HEK293 (cell line): ENCODE data around the gene ADAMTS2.

Experiments used
- BCL11B ChIP-seq: fragments of 450-650 bp; formaldehyde crosslinking; IDR thresholded peaks from 2 replicates; pipeline ENCODE4 v1.5.1; 2016; ENCODE audit warnings: low read depth, missing biosample characterization, missing genetic modification characterization
- HOXC10 ChIP-seq: sonication (generic); formaldehyde crosslinking; IDR thresholded peaks from 2 replicates; pipeline ENCODE4 v1.8.1; 2023; ENCODE audit warnings: mild to moderate bottlenecking, missing genetic modification reagents
- IKZF3 ChIP-seq: fragments of 450-650 bp; IDR thresholded peaks from 2 replicates; pipeline ENCODE4 v1.5.0; 2018; ENCODE audit warnings: missing biosample characterization, mild to moderate bottlenecking, missing genetic modification characterization, moderate library complexity
- SP2 ChIP-seq: fragments of 450-650 bp; formaldehyde crosslinking; IDR thresholded peaks from 2 replicates; pipeline ENCODE4 v1.5.1; 2016; ENCODE audit warnings: missing biosample characterization, missing genetic modification characterization
- ZBTB49 ChIP-seq: fragments of 450-650 bp; formaldehyde crosslinking; IDR thresholded peaks from 2 replicates; pipeline ENCODE4 v1.5.1; 2016; ENCODE audit warnings: missing biosample characterization, missing genetic modification characterization, low read depth
- ZNF510 ChIP-seq: fragments of 450-650 bp; formaldehyde crosslinking; IDR thresholded peaks from 2 replicates; pipeline ENCODE4 v1.5.1; 2018; ENCODE audit warnings: mild to moderate bottlenecking, missing genetic modification characterization, missing biosample characterization; ENCODE audit not compliant: insufficient replicate concordance
- ZSCAN30 ChIP-seq: fragments of 450-650 bp; IDR thresholded peaks from 2 replicates; pipeline ENCODE4 v1.5.1; 2018; ENCODE audit warnings: missing biosample characterization, mild to moderate bottlenecking, missing genetic modification characterization, moderate library complexity
- TF ChIP-seq, protein P1 (sequence below): fragments of 450-650 bp; formaldehyde crosslinking; IDR thresholded peaks from 2 replicates; pipeline ENCODE4 v1.5.1; 2016; ENCODE audit warnings: missing biosample characterization, missing genetic modification characterization
- TF ChIP-seq, protein P2 (sequence below): fragments of 450-650 bp; formaldehyde crosslinking; IDR thresholded peaks from 2 replicates; pipeline ENCODE4 v1.5.1; 2016; ENCODE audit warnings: missing biosample characterization, missing genetic modification characterization
- TF ChIP-seq, protein P3 (sequence below): fragments of 450-650 bp; formaldehyde crosslinking; IDR thresholded peaks from 2 replicates; pipeline ENCODE4 v1.5.1; 2016; ENCODE audit warnings: missing biosample characterization, missing genetic modification characterization

DNA sequence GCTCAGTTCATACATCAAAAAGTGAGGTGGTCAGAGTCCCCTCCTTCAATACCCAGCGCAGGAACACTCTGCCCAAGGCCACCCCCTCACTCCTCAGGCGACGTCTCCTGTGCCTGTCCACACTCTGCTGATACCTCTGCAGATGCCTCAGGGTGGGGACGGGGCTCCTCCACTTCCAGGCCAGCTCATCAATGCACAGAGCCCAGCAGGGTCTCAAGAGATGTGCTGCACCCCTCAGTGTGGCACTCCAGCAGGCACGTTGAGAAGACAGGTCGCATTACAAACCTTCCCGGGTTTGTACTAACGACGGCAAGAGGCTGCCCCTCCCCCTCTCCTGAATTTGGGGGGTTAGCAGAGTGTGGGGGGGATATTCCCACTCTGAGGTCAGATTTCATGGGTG is 156.6 kb downstream of the ADAMTS2 start:
- TF ChIP-seq ZBTB49 (tag by site-specific recombination) (no peak), HOXC10 (no peak), ZNF510 (no peak), IKZF3 (tag by site-specific recombination) (no peak), ZSCAN30 (tag by site-specific recombination) (no peak), BCL11B (no peak), SP2 (tag by site-specific recombination) (no peak)
- TF ChIP-seq, protein P1, sequence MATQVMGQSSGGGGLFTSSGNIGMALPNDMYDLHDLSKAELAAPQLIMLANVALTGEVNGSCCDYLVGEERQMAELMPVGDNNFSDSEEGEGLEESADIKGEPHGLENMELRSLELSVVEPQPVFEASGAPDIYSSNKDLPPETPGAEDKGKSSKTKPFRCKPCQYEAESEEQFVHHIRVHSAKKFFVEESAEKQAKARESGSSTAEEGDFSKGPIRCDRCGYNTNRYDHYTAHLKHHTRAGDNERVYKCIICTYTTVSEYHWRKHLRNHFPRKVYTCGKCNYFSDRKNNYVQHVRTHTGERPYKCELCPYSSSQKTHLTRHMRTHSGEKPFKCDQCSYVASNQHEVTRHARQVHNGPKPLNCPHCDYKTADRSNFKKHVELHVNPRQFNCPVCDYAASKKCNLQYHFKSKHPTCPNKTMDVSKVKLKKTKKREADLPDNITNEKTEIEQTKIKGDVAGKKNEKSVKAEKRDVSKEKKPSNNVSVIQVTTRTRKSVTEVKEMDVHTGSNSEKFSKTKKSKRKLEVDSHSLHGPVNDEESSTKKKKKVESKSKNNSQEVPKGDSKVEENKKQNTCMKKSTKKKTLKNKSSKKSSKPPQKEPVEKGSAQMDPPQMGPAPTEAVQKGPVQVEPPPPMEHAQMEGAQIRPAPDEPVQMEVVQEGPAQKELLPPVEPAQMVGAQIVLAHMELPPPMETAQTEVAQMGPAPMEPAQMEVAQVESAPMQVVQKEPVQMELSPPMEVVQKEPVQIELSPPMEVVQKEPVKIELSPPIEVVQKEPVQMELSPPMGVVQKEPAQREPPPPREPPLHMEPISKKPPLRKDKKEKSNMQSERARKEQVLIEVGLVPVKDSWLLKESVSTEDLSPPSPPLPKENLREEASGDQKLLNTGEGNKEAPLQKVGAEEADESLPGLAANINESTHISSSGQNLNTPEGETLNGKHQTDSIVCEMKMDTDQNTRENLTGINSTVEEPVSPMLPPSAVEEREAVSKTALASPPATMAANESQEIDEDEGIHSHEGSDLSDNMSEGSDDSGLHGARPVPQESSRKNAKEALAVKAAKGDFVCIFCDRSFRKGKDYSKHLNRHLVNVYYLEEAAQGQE = no peak
- TF ChIP-seq, protein P2, sequence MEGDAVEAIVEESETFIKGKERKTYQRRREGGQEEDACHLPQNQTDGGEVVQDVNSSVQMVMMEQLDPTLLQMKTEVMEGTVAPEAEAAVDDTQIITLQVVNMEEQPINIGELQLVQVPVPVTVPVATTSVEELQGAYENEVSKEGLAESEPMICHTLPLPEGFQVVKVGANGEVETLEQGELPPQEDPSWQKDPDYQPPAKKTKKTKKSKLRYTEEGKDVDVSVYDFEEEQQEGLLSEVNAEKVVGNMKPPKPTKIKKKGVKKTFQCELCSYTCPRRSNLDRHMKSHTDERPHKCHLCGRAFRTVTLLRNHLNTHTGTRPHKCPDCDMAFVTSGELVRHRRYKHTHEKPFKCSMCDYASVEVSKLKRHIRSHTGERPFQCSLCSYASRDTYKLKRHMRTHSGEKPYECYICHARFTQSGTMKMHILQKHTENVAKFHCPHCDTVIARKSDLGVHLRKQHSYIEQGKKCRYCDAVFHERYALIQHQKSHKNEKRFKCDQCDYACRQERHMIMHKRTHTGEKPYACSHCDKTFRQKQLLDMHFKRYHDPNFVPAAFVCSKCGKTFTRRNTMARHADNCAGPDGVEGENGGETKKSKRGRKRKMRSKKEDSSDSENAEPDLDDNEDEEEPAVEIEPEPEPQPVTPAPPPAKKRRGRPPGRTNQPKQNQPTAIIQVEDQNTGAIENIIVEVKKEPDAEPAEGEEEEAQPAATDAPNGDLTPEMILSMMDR (tag by site-specific recombination) = no peak
- TF ChIP-seq, protein P3, sequence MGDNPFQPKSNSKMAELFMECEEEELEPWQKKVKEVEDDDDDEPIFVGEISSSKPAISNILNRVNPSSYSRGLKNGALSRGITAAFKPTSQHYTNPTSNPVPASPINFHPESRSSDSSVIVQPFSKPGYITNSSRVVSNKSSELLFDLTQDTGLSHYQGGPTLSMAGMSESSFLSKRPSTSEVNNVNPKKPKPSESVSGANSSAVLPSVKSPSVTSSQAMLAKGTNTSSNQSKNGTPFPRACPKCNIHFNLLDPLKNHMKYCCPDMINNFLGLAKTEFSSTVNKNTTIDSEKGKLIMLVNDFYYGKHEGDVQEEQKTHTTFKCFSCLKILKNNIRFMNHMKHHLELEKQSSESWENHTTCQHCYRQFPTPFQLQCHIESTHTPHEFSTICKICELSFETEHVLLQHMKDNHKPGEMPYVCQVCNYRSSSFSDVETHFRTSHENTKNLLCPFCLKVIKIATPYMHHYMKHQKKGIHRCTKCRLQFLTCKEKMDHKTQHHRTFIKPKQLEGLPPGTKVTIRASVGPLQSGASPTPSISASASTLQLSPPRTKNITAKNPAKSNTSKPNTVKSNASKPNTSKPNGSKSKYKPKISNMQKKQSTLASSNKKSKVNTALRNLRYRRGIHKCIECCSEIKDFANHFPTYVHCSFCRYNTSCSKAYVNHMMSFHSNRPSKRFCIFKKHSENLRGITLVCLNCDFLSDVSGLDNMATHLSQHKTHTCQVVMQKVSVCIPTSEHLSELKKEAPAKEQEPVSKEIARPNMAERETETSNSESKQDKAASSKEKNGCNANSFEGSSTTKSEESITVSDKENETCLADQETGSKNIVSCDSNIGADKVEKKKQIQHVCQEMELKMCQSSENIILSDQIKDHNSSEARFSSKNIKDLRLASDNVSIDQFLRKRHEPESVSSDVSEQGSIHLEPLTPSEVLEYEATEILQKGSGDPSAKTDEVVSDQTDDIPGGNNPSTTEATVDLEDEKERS (tag by site-specific recombination) = no peak
